Neuronal stem cell (in vitro differentiated cells): ENCODE measurements around the gene MCF2L2.
"Not testable (repeated sequence)": the region's sequence is repeated elsewhere in the genome, so short reads cannot be mapped to it uniquely, and the experiment has no call there.

Experiments
- DNase-seq: peaks from one replicate; pipeline ENCODE4 v3.0.0-alpha.2; 2013; ENCODE audit warnings: low spot score
- H2AFZ ChIP-seq: one replicate; pipeline ENCODE4 v1.6.1; 2013; ENCODE audit warnings: mild to moderate bottlenecking, low read length, inconsistent platforms
- H2AK5ac ChIP-seq: 2 replicates; pipeline ENCODE4 v1.6.1; 2013; ENCODE audit warnings: low read depth, mild to moderate bottlenecking, inconsistent platforms, low read length, moderate library complexity, mixed read lengths
- H2BK120ac ChIP-seq: 2 replicates; pipeline ENCODE4 v1.6.1; 2013; ENCODE audit warnings: low read depth, mild to moderate bottlenecking, inconsistent platforms, low read length, moderate library complexity, mixed read lengths
- H2BK12ac ChIP-seq: one replicate; pipeline ENCODE4 v1.6.1; 2013; ENCODE audit warnings: low read length, inconsistent platforms
- H2BK15ac ChIP-seq: 2 replicates; pipeline ENCODE4 v1.6.1; 2013; ENCODE audit warnings: mild to moderate bottlenecking, low read length, inconsistent platforms, mixed read lengths
- H2BK5ac ChIP-seq: one replicate; pipeline ENCODE4 v1.6.1; 2013; ENCODE audit warnings: inconsistent platforms, mild to moderate bottlenecking, low read length, moderate library complexity
- H3K14ac ChIP-seq: one replicate; pipeline ENCODE4 v1.6.1; 2013; ENCODE audit warnings: low read length, inconsistent platforms
- H3K18ac ChIP-seq: 2 replicates; pipeline ENCODE4 v1.6.1; 2013; ENCODE audit warnings: low read length, inconsistent platforms
- H3K23ac ChIP-seq: 2 replicates; pipeline ENCODE4 v1.6.1; 2013; ENCODE audit warnings: low read depth, mild to moderate bottlenecking, mixed read lengths, low read length, inconsistent platforms; ENCODE audit not compliant: poor library complexity
- H3K27ac ChIP-seq: replicated peaks from 3 replicates; pipeline ENCODE4 v1.5.1; 2013; ENCODE audit warnings: low read length, inconsistent platforms
- H3K27me3 ChIP-seq, 3 experiments: 2 replicates each; pipeline ENCODE4 v1.6.1; 2013; ENCODE audit warnings: low read length in 3 of 3, mild to moderate bottlenecking in 2 of 3, inconsistent platforms in 1 of 3, low read depth in 1 of 3, mixed read lengths in 1 of 3, moderate library complexity in 1 of 3; ENCODE audit not compliant: control insufficient read depth in 3 of 3, insufficient read depth in 3 of 3
- H3K36me3 ChIP-seq, 2 donors: replicated peaks in 1 of 2; 2 replicates each; pipeline ENCODE4 v1.6.1; 2013; ENCODE audit warnings: low read length in 2 of 2; ENCODE audit not compliant: control insufficient read depth in 2 of 2, insufficient read depth in 2 of 2
- H3K4ac ChIP-seq: 2 replicates; pipeline ENCODE4 v1.6.1; 2013; ENCODE audit warnings: inconsistent platforms, mild to moderate bottlenecking, low read length, moderate library complexity
- H3K4me1 ChIP-seq, 2 donors: 1 replicate in 1 of 2; 2 replicates in 1 of 2; pipeline ENCODE4 v1.6.1; 2013; ENCODE audit warnings: low read length in 2 of 2, low read depth in 1 of 2; ENCODE audit not compliant: control insufficient read depth in 2 of 2, insufficient read depth in 1 of 2
- H3K4me2 ChIP-seq: one replicate; pipeline ENCODE4 v1.6.1; 2013; ENCODE audit warnings: mild to moderate bottlenecking, low read length, inconsistent platforms; ENCODE audit not compliant: insufficient read depth, poor library complexity, severe bottlenecking
- H3K4me3 ChIP-seq, 2 donors: 2 replicates each; pipeline ENCODE4 v1.5.1; 2013; ENCODE audit warnings: low read length in 2 of 2, mild to moderate bottlenecking in 2 of 2, inconsistent platforms in 1 of 2, moderate library complexity in 1 of 2
- H3K79me1 ChIP-seq: one replicate; pipeline ENCODE4 v1.6.1; 2013; ENCODE audit warnings: low read depth, mild to moderate bottlenecking, inconsistent platforms, low read length, moderate library complexity
- H3K9ac ChIP-seq: one replicate; pipeline ENCODE4 v1.6.1; 2013; ENCODE audit warnings: mild to moderate bottlenecking, low read depth, low read length, inconsistent platforms; ENCODE audit not compliant: poor library complexity
- H3K9me3 ChIP-seq, 2 donors: replicated peaks in 1 of 2; 2 replicates each; pipeline versions ENCODE3 to v1.6.1; 2013; ENCODE audit warnings: low read length in 2 of 2, mild to moderate bottlenecking in 2 of 2, inconsistent platforms in 1 of 2, low read depth in 1 of 2, mixed read lengths in 1 of 2, moderate library complexity in 1 of 2; ENCODE audit not compliant: control insufficient read depth in 2 of 2, insufficient read depth in 1 of 2
- H4K8ac ChIP-seq: one replicate; pipeline ENCODE4 v1.6.1; 2013; ENCODE audit warnings: low read depth, mild to moderate bottlenecking, inconsistent platforms, low read length, moderate library complexity
- H4K91ac ChIP-seq: one replicate; pipeline ENCODE4 v1.6.1; 2013; ENCODE audit warnings: low read length, low read depth, mild to moderate bottlenecking, inconsistent platforms; ENCODE audit not compliant: poor library complexity
- whole genome bisulfite sequencing, 2 donors: extraction: QIAGEN DNeasy Blood & Tissue Kit; methylation state at CpG; one replicate each; pipeline ENCODE4 v1.1.7; 2013; ENCODE audit warnings: missing lambda C conversion rate in 2 of 2, mixed read lengths in 1 of 2; ENCODE audit not compliant: insufficient read length in 2 of 2, insufficient replicate concordance in 1 of 2; ENCODE audit errors: extremely low coverage in 2 of 2; 5-methylcytosine and 5-hydroxymethylcytosine counted together

The MCF2L2 gene

DNA sequence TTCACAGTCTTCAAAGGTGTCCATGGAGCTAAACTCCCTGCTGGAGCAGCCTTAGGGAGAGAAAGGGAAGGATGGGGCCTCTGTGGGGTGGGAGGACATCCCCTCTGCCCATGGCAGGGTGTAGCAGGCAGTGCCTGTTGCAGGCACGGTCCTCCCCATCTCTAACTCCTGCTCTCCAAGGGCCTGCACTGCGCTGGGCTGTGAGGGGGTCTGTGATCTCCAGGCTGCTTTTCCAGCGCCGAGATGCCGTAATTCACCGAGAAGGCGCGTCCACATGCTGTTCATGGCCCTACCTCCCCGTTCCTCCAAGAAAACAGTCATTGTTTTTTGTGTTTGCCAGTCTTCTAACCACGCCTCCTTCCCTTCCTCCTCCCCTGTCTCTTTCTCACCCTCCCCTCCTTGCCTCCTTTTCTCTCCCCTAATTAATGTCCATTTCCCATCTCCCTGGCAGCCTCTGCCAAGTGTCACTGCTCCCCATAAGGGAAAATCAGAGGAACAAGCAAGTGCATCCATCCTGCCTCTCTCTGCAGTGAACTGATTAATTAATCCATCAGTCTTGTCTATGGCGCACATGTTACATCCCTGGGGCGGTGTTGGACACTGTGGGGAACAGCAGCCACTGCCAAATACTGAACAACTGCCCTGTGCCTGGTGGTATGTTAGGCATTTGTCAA lies 248.2 kb downstream of the MCF2L2 start:
- H3K9me3 ChIP-seq = no peaks in the 10 kb centered on the region
- no peak overlapping the region for H2BK120ac ChIP-seq
- no peaks in the 10 kb centered on the region for H3K36me3 ChIP-seq
- peak overlapping the region; percentile 36 for H2BK12ac ChIP-seq
- no peaks in the 10 kb centered on the region for H3K79me1 ChIP-seq
- peak overlapping the region; percentile 71 for H2BK15ac ChIP-seq
- peaks cover 5 to 13% of the 10 kb centered on the region in 2 donors for H3K4me1 ChIP-seq
- H3K4me3 ChIP-seq = no peak overlapping the region
- no peak overlapping the region for H3K23ac ChIP-seq
- H3K9ac ChIP-seq = no peak overlapping the region
- H3K27ac ChIP-seq = no peak overlapping the region
- H3K4ac ChIP-seq = no peak overlapping the region
- H2BK5ac ChIP-seq = no peak overlapping the region
- no peak overlapping the region for H2AK5ac ChIP-seq
- H3K18ac ChIP-seq = peak overlapping the region; percentile 1
- peak overlapping the region; percentile 90 for H2AFZ ChIP-seq
- H3K4me2 ChIP-seq = peak overlapping the region; percentile 38
- H4K8ac ChIP-seq = no peak overlapping the region
- peaks cover 0 to 68% (median 2%) of the 10 kb centered on the region in 3 experiments for H3K27me3 ChIP-seq
- peak; percentile 31 for DNase-seq
- H4K91ac ChIP-seq = no peak overlapping the region
- H3K14ac ChIP-seq = peak overlapping the region; percentile 79
- WGBS, 2 donors = no CpG with 5 or more reads among the region's 12 CpGs

- Histone ChIP-seq H2AFZ (peak overlapping the region; percentile 90), H3K4me1 (peaks cover 5 to 13% of the 10 kb centered on the region in 2 donors), H3K27me3 (peaks cover 0 to 72% (median 2%) of the 10 kb centered on the region in 3 experiments), H3K4me3 (peak overlapping the region; percentile 34 to 88), H2BK120ac (peak overlapping the region; percentile 92), H3K4me2 (peak overlapping the region; percentile 93), H2BK15ac (peak overlapping the region; percentile 1), H3K18ac (peak overlapping the region; percentile 64)
- H4K91ac ChIP-seq, H4K8ac ChIP-seq, H3K9ac ChIP-seq, H2BK5ac ChIP-seq, H2BK12ac ChIP-seq, H3K79me1 ChIP-seq, H3K36me3 ChIP-seq, H3K27ac ChIP-seq, H2AK5ac ChIP-seq, H3K14ac ChIP-seq, H3K23ac ChIP-seq, H3K4ac ChIP-seq, H3K9me3 ChIP-seq, DNase-seq: not testable (repeated sequence)
- no CpG with 5 or more reads among the region's 18 CpGs for WGBS, 2 donors
Observed at GRCh38 chr3:183179550-183179908, 248.9 kb downstream of the MCF2L2 start.

DNA sequence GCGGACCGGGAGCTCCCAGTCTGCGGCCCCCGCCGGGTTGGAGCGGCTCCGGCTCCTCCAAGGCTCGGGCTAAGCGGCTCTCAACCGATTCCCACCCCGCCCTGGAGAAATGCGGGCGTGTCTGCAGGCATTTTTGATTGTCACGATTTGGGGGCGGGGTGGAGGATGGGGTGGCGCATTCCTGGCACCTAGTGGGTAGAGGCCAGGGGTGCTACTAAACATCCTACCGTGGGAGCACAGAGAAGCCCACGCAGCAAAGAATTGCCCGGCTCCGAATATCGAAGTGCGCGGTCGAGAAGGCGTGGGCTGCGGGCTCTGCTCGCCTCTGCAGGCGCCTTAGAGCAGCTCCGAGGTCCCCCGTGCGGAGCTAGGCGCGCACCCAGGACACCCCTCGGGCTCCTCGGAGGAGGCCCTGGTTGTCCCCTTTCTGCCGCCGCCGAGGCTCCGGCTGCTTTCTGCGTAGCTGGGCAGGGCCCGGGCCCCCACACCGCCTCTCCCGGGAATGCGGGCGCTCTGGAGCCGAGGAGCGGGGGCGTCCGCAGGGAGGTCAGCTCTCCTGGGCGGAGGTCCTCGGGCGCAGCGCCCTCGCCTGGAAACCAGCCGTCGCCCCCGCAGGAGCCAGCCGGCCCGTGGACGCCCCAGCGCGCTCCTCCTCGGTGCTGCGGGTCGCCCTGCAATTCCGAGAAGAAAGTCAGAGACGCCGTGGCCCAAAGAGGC lies 249.4 kb downstream of the MCF2L2 start:
- no peaks in the 10 kb centered on the region for H3K36me3 ChIP-seq

GRCh38 chr3:183178512-183178832 lies 249.9 kb downstream of the MCF2L2 start:
- peak overlapping the region; percentile 93 for H3K4me2 ChIP-seq
- no peak overlapping the region for H2BK12ac ChIP-seq
- H4K91ac ChIP-seq = no peak overlapping the region
- no peak overlapping the region for H3K9ac ChIP-seq
- H3K9me3 ChIP-seq = no peaks in the 10 kb centered on the region
- no peak overlapping the region for H3K18ac ChIP-seq
- H3K27ac ChIP-seq = no peak overlapping the region
- peak overlapping the region; percentile 80 for H3K23ac ChIP-seq
- H3K4me1 ChIP-seq = peaks cover 5 to 13% of the 10 kb centered on the region in 2 donors
- no peak for DNase-seq
- H3K27me3 ChIP-seq = peaks cover 0 to 72% (median 2%) of the 10 kb centered on the region in 3 experiments
- H2BK15ac ChIP-seq = no peak overlapping the region
- H2AFZ ChIP-seq = peak overlapping the region; percentile 90
- 100% methylated on average over 1 of the region's 6 CpGs; no CpG with 5 or more reads in 1 of the 2 donors for WGBS, 2 donors
- H3K36me3 ChIP-seq = no peaks in the 10 kb centered on the region
- no peak overlapping the region for H2BK5ac ChIP-seq
- H2AK5ac ChIP-seq = no peak overlapping the region
- peak overlapping the region; percentile 34 to 88 for H3K4me3 ChIP-seq
- no peaks in the 10 kb centered on the region for H3K79me1 ChIP-seq
- H3K14ac ChIP-seq = no peak overlapping the region
- no peak overlapping the region for H4K8ac ChIP-seq
- no peak overlapping the region for H3K4ac ChIP-seq
- no peak overlapping the region for H2BK120ac ChIP-seq

More for the DNA sequence above, 249.4 kb downstream of the MCF2L2 start:
- Histone ChIP-seq H3K9ac (peak overlapping the region; percentile 44), H2BK12ac (peak overlapping the region; percentile 73), H3K14ac (no peak overlapping the region), H3K23ac (peak overlapping the region; percentile 80), H3K4me2 (peak overlapping the region; percentile 93), H3K18ac (peak overlapping the region; percentile 93), H2BK5ac (no peak overlapping the region), H3K27me3 (peaks cover 0 to 72% (median 2%) of the 10 kb centered on the region in 3 experiments), H2BK15ac (peak overlapping the region; percentile 1), H3K27ac (no peak overlapping the region), H3K79me1 (no peaks in the 10 kb centered on the region), H4K91ac (no peak overlapping the region), H3K4me3 (peak overlapping the region; percentile 34 to 88), H2AFZ (peak overlapping the region; percentile 90), H3K4ac (no peak overlapping the region), H3K4me1 (peaks cover 5 to 13% of the 10 kb centered on the region in 2 donors), H2AK5ac (no peak overlapping the region), H2BK120ac (peak overlapping the region; percentile 92), H4K8ac (no peak overlapping the region), H3K9me3 (no peaks in the 10 kb centered on the region)
- DNase-seq = peak; percentile 60
- no CpG with 5 or more reads among the region's 68 CpGs for WGBS, 2 donors
